HepG2 (cell line): ENCODE results near the gene WDFY1. TPM values are rescaled to one million over a fixed set of nuclear protein-coding genes. Genes with fewer than 3 reads are reported as not detected.

Source experiments
- AGO2 ChIP-seq: fragments of 200-400 bp; formaldehyde crosslinking; optimal IDR thresholded peaks from 2 replicates; pipeline ENCODE3; 2017; ENCODE audit warnings: mild to moderate bottlenecking, low read depth, low read length, moderate library complexity
- NCOA1 ChIP-seq: sonication (generic); formaldehyde crosslinking; IDR thresholded peaks from 2 replicates; pipeline ENCODE4 v1.9.0; 2021; ENCODE audit warnings: missing genetic modification reagents
- NCOR1 ChIP-seq: fragments of 200-600 bp; sonication (generic); IDR thresholded peaks from 2 replicates; pipeline ENCODE4 v1.7.0; 2017; ENCODE audit warnings: antibody characterized with exemption, low read length, borderline replicate concordance
- NFRKB ChIP-seq: fragments of 450-650 bp; IDR thresholded peaks from 2 replicates; pipeline ENCODE4 v1.6.1; 2017
- PITX1 ChIP-seq: sonication (generic); formaldehyde crosslinking; IDR thresholded peaks from 2 replicates; pipeline ENCODE4 v1.5.1; 2020; ENCODE audit warnings: mild to moderate bottlenecking, missing genetic modification reagents
- SIN3A ChIP-seq: IDR thresholded peaks from 2 replicates; pipeline ENCODE4 v1.6.1; 2011; ENCODE audit warnings: low read depth, mild to moderate bottlenecking, control low read depth, low read length, borderline replicate concordance
- SNAI1 ChIP-seq: sonication (generic); formaldehyde crosslinking; IDR thresholded peaks from 2 replicates; pipeline ENCODE4 v1.5.0; 2020; ENCODE audit warnings: mild to moderate bottlenecking, missing genetic modification reagents, borderline replicate concordance
- TBP ChIP-seq: sonication (generic); formaldehyde crosslinking; IDR thresholded peaks from 2 replicates; pipeline ENCODE4 v1.5.0; 2020; ENCODE audit warnings: missing genetic modification reagents
- YEATS2 ChIP-seq: sonication (generic); formaldehyde crosslinking; IDR thresholded peaks from 2 replicates; pipeline ENCODE4 v1.4.0; 2020; ENCODE audit warnings: missing genetic modification reagents, borderline replicate concordance
- ZNF354B ChIP-seq: sonication (generic); formaldehyde crosslinking; IDR thresholded peaks from 2 replicates; pipeline ENCODE4 v1.8.0; 2022; ENCODE audit warnings: mild to moderate bottlenecking, missing genetic modification reagents
- polyA plus RNA-seq, 8 experiments: library from polyadenylated mRNA; depleted of rRNA in 3 of 8; stranded (reverse) in 7 of 8; unstranded in 1 of 8; fragments of >200 nt; fragmentation: Illumina TruSeq in 4 of 8; extraction: Trizol in 4 of 8; gene quantifications; 2 replicates each; pipeline versions ENCODE4 v1.2.1 to v1.2.3, GENCODE V29; 2011 to 2016; ENCODE audit warnings: low read depth in 4 of 8, missing spikeins in 1 of 8, mixed read lengths in 1 of 8; ENCODE audit not compliant: insufficient read depth in 1 of 8
- total RNA-seq, 5 experiments: library from RNA; depleted of rRNA; stranded (reverse); fragments of >200 nt; fragmentation: Illumina TruSeq; extraction: Trizol; gene quantifications; 2 replicates each; pipeline ENCODE4 v1.2.3, GENCODE V29; 2016; ENCODE audit warnings: low read depth in 1 of 5
- TF ChIP-seq, protein P1 (sequence below): sonication (generic); formaldehyde crosslinking; IDR thresholded peaks from 2 replicates; pipeline ENCODE4 v1.9.0; 2022; ENCODE audit warnings: low read depth, missing genetic modification reagents
- TF ChIP-seq, protein P2 (sequence below): sonication (generic); formaldehyde crosslinking; IDR thresholded peaks from 2 replicates; pipeline ENCODE4 v1.4.0; 2020; ENCODE audit warnings: missing genetic modification reagents
- TF ChIP-seq, protein P3 (sequence below): IDR thresholded peaks from 2 replicates; pipeline ENCODE4 v1.6.1; 2016; ENCODE audit warnings: low read depth
- TF ChIP-seq, protein P4 (sequence below): sonication (generic); formaldehyde crosslinking; IDR thresholded peaks from 2 replicates; pipeline ENCODE4 v1.8.0; 2022; ENCODE audit warnings: mild to moderate bottlenecking, missing genetic modification reagents, borderline replicate concordance
- TF ChIP-seq, protein P5 (sequence below): IDR thresholded peaks from 2 replicates; pipeline ENCODE4 v1.6.1; 2012; ENCODE audit warnings: low read length, improper control_type of control experiment
- TF ChIP-seq, protein P6 (sequence below): sonication (generic); formaldehyde crosslinking; IDR thresholded peaks from 2 replicates; pipeline ENCODE4 v1.4.0; 2020; ENCODE audit warnings: missing genetic modification reagents, low read depth, mild to moderate bottlenecking, borderline replicate concordance
- TF ChIP-seq, protein P7 (sequence below): IDR thresholded peaks from 2 replicates; pipeline ENCODE4 v1.6.1; 2018; ENCODE audit warnings: missing genetic modification reagents, mild to moderate bottlenecking, missing compliant biosample characterization

Gene WDFY1
- total and polyA plus RNA-seq, 2 of the 13 experiments (the other 11 are each of a cell fraction or from before 2014, with no cell fraction given) = 77.0 to 78.4 TPM

DNA sequence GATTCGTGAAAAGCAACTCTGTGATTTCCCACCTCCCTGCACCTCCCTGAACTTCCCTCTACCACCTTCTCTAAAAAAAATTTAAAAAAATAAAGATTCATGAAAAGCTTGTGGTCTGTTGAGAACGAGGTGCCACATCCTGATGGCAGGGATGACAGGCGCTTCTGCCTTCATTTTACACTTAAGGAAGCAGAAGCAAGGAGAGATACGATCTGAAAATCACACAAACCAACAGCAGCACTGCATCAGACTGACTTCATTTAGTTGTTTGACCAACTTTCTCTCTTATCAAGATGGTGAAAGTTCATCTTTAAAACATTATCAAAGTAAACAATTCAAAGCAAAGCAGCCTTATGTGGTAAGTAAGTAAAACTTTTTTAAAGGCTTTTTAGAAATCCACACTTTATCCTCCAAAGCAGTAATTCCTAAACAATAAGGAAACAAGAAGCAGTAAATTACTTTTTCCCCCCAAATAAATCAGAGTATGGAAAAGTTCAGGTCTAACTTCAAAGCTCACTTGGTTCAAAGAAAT is 15.5 kb downstream of the WDFY1 start (continued):
- TF ChIP-seq, protein P1, sequence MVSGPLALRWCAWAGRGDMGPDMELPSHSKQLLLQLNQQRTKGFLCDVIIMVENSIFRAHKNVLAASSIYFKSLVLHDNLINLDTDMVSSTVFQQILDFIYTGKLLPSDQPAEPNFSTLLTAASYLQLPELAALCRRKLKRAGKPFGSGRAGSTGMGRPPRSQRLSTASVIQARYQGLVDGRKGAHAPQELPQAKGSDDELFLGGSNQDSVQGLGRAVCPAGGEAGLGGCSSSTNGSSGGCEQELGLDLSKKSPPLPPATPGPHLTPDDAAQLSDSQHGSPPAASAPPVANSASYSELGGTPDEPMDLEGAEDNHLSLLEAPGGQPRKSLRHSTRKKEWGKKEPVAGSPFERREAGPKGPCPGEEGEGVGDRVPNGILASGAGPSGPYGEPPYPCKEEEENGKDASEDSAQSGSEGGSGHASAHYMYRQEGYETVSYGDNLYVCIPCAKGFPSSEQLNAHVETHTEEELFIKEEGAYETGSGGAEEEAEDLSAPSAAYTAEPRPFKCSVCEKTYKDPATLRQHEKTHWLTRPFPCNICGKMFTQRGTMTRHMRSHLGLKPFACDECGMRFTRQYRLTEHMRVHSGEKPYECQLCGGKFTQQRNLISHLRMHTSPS = no peak
- TF ChIP-seq, protein P2, sequence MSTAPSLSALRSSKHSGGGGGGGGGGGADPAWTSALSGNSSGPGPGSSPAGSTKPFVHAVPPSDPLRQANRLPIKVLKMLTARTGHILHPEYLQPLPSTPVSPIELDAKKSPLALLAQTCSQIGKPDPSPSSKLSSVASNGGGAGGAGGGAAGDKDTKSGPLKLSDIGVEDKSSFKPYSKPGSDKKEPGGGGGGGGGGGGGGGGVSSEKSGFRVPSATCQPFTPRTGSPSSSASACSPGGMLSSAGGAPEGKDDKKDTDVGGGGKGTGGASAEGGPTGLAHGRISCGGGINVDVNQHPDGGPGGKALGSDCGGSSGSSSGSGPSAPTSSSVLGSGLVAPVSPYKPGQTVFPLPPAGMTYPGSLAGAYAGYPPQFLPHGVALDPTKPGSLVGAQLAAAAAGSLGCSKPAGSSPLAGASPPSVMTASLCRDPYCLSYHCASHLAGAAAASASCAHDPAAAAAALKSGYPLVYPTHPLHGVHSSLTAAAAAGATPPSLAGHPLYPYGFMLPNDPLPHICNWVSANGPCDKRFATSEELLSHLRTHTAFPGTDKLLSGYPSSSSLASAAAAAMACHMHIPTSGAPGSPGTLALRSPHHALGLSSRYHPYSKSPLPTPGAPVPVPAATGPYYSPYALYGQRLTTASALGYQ (CRISPR knock-in tag) = peak; percentile 29
- TF ChIP-seq ZNF354B (CRISPR knock-in tag) = no peak
- no peak for TF ChIP-seq PITX1 (CRISPR knock-in tag)
- TF ChIP-seq, protein P3, sequence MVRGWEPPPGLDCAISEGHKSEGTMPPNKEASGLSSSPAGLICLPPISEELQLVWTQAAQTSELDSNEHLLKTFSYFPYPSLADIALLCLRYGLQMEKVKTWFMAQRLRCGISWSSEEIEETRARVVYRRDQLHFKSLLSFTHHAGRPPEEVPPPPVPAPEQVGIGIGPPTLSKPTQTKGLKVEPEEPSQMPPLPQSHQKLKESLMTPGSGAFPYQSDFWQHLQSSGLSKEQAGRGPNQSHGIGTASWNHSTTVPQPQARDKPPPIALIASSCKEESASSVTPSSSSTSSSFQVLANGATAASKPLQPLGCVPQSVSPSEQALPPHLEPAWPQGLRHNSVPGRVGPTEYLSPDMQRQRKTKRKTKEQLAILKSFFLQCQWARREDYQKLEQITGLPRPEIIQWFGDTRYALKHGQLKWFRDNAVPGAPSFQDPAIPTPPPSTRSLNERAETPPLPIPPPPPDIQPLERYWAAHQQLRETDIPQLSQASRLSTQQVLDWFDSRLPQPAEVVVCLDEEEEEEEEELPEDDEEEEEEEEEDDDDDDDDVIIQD = no peak
- TF ChIP-seq YEATS2 (CRISPR knock-in tag) = no peak
- no peak for TF ChIP-seq NCOA1 (CRISPR knock-in tag)
- TF ChIP-seq NFRKB = no peak
- 0 out of 2 replicates have a peak, but pooled peaks have one; percentile 33 for TF ChIP-seq SIN3A
- no peak for TF ChIP-seq TBP (CRISPR knock-in tag)
- no peak for TF ChIP-seq AGO2
- TF ChIP-seq, protein P4, sequence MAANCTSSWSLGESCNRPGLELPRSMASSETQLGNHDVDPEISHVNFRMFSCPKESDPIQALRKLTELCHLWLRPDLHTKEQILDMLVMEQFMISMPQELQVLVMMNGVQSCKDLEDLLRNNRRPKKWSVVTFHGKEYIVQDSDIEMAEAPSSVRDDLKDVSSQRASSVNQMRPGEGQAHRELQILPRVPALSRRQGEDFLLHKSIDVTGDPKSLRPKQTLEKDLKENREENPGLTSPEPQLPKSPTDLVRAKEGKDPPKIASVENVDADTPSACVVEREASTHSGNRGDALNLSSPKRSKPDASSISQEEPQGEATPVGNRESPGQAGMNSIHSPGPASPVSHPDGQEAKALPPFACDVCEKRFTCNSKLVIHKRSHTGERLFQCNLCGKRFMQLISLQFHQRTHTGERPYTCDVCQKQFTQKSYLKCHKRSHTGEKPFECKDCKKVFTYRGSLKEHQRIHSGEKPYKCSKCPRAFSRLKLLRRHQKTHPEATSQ = no peak
- TF ChIP-seq, protein P5, sequence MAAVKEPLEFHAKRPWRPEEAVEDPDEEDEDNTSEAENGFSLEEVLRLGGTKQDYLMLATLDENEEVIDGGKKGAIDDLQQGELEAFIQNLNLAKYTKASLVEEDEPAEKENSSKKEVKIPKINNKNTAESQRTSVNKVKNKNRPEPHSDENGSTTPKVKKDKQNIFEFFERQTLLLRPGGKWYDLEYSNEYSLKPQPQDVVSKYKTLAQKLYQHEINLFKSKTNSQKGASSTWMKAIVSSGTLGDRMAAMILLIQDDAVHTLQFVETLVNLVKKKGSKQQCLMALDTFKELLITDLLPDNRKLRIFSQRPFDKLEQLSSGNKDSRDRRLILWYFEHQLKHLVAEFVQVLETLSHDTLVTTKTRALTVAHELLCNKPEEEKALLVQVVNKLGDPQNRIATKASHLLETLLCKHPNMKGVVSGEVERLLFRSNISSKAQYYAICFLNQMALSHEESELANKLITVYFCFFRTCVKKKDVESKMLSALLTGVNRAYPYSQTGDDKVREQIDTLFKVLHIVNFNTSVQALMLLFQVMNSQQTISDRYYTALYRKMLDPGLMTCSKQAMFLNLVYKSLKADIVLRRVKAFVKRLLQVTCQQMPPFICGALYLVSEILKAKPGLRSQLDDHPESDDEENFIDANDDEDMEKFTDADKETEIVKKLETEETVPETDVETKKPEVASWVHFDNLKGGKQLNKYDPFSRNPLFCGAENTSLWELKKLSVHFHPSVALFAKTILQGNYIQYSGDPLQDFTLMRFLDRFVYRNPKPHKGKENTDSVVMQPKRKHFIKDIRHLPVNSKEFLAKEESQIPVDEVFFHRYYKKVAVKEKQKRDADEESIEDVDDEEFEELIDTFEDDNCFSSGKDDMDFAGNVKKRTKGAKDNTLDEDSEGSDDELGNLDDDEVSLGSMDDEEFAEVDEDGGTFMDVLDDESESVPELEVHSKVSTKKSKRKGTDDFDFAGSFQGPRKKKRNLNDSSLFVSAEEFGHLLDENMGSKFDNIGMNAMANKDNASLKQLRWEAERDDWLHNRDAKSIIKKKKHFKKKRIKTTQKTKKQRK = no peak
- no peak for TF ChIP-seq NCOR1
- TF ChIP-seq SNAI1 (CRISPR knock-in tag) = 0 out of 2 replicates have a peak, but pooled peaks have one; percentile 71
- TF ChIP-seq, protein P6, sequence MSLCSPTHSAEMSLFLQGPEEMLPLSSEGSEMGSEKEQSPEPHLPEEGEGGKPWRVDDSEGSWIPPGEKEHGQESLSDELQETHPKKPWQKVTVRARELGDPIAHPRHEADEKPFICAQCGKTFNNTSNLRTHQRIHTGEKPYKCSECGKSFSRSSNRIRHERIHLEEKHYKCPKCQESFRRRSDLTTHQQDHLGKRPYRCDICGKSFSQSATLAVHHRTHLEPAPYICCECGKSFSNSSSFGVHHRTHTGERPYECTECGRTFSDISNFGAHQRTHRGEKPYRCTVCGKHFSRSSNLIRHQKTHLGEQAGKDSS (CRISPR knock-in tag) = no peak
- TF ChIP-seq, protein P7, sequence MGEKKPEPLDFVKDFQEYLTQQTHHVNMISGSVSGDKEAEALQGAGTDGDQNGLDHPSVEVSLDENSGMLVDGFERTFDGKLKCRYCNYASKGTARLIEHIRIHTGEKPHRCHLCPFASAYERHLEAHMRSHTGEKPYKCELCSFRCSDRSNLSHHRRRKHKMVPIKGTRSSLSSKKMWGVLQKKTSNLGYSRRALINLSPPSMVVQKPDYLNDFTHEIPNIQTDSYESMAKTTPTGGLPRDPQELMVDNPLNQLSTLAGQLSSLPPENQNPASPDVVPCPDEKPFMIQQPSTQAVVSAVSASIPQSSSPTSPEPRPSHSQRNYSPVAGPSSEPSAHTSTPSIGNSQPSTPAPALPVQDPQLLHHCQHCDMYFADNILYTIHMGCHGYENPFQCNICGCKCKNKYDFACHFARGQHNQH = no peak
